ENCODE data around the gene SLAMF1.
"Not testable (repeated sequence)": the region's sequence is repeated elsewhere in the genome, so short reads cannot be mapped to it uniquely, and the experiment has no call there.

SLAMF1 gene

GRCh38 chr1:160597705-160598104, 49.1 kb downstream of the SLAMF1 start:
- Histone ChIP-seq H3K4me3 (ENCODE audit: low read length) (no peak overlapping the region), H3K4ac (ENCODE audit: low read depth, low read length) (no peak overlapping the region), H4K5ac (ENCODE audit: low read length) (no peak overlapping the region), H3K27ac (ENCODE audit: low read depth, low read length) (no peak overlapping the region), H2BK15ac (replicated peaks; ENCODE audit: low read depth) (no peak overlapping the region), H2AK5ac (ENCODE audit: low read length) (no peak overlapping the region), H2BK120ac (ENCODE audit: low read depth, low read length) (no peak overlapping the region), H3K9ac (ENCODE audit: low read length) (no peak overlapping the region), H3K18ac (ENCODE audit: low read length) (no peak overlapping the region), H3K27me3 (ENCODE audit: insufficient read depth, low read length, poor library complexity) (no peaks in the 10 kb centered on the region), H3K36me3 (ENCODE audit: control insufficient read depth, insufficient read depth, low read length) (no peaks in the 10 kb centered on the region), H3K56ac (ENCODE audit: low read length) (no peak overlapping the region), H3K79me2 (ENCODE audit: control insufficient read depth, insufficient read depth, low read length) (no peaks in the 10 kb centered on the region), H3K23ac (ENCODE audit: low read length) (no peak overlapping the region), H2BK5ac (ENCODE audit: low read length) (no peak overlapping the region), H3K4me2 (ENCODE audit: low read length) (no peak overlapping the region), H4K8ac (ENCODE audit: low read depth, low read length) (no peak overlapping the region), H3K4me1 (ENCODE audit: control insufficient read depth, low read depth, low read length) (no peaks in the 10 kb centered on the region), H3K79me1 (ENCODE audit: low read length) (no peaks in the 10 kb centered on the region)
- no CpG with 5 or more reads among the region's 2 CpGs for WGBS (ENCODE audit: extremely low coverage, insufficient coverage, low lambda C conversion rate)
- no peak for DNase-seq

- no peak overlapping the region for H3K4ac ChIP-seq (ENCODE audit: low read depth, low read length)
- no peaks in the 10 kb centered on the region for H3K27me3 ChIP-seq (ENCODE audit: insufficient read depth, low read length, poor library complexity)
- H3K4me1 ChIP-seq (ENCODE audit: control insufficient read depth, low read depth, low read length) = no peaks in the 10 kb centered on the region
- no peak overlapping the region for H2BK15ac ChIP-seq (replicated peaks; ENCODE audit: low read depth)
- H2AK5ac ChIP-seq (ENCODE audit: low read length) = no peak overlapping the region
- H3K4me3 ChIP-seq (ENCODE audit: low read length) = no peak overlapping the region
- no peaks in the 10 kb centered on the region for H3K79me2 ChIP-seq (ENCODE audit: control insufficient read depth, insufficient read depth, low read length)
- H4K5ac ChIP-seq (ENCODE audit: low read length) = no peak overlapping the region
- no CpG with 5 or more reads among the region's 1 CpG for WGBS (ENCODE audit: extremely low coverage, insufficient coverage, low lambda C conversion rate)
- no peak overlapping the region for H2BK120ac ChIP-seq (ENCODE audit: low read depth, low read length)
- no peak overlapping the region for H3K4me2 ChIP-seq (ENCODE audit: low read length)
- no peak for DNase-seq
- no peak overlapping the region for H3K18ac ChIP-seq (ENCODE audit: low read length)
- no peak overlapping the region for H3K23ac ChIP-seq (ENCODE audit: low read length)
- no peaks in the 10 kb centered on the region for H3K79me1 ChIP-seq (ENCODE audit: low read length)
- H2BK5ac ChIP-seq (ENCODE audit: low read length) = no peak overlapping the region
- no peak overlapping the region for H3K56ac ChIP-seq (ENCODE audit: low read length)
- no peaks in the 10 kb centered on the region for H3K36me3 ChIP-seq (ENCODE audit: control insufficient read depth, insufficient read depth, low read length)
- H4K8ac ChIP-seq (ENCODE audit: low read depth, low read length) = no peak overlapping the region
- H3K9ac ChIP-seq (ENCODE audit: low read length) = no peak overlapping the region
- H3K27ac ChIP-seq (ENCODE audit: low read depth, low read length) = no peak overlapping the region
Measured at GRCh38 chr1:160597051-160597450, 49.8 kb downstream of the SLAMF1 start.

DNA sequence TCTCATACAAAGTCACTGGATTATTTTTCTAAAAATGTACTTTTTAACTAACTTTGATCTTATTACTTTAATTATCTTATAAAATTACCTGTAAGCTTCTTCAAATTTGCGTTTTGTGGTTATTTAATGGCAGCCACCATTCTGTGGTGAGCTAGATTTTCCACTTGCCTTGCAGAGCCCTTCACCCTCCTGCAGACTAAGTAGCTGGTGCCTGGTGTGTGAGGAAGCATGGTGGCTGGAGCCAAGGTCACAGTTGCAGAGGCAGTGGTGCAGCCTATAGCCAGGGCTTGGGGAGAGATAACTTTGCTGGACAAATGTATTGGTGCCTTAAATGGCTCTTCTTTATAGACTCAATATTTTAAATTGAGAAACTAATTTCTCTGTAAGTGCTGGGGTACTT, 56.4 kb downstream of the SLAMF1 start:
- no peaks in the 10 kb centered on the region for H3K27me3 ChIP-seq (ENCODE audit: insufficient read depth, low read length, poor library complexity)
- H3K36me3 ChIP-seq (ENCODE audit: control insufficient read depth, insufficient read depth, low read length) = no peaks in the 10 kb centered on the region
- no peak for DNase-seq
- H2BK120ac ChIP-seq (ENCODE audit: low read depth, low read length) = no peak overlapping the region
- H4K8ac ChIP-seq (ENCODE audit: low read depth, low read length) = no peak overlapping the region
- no peak overlapping the region for H3K9ac ChIP-seq (ENCODE audit: low read length)
- H3K4me1 ChIP-seq (ENCODE audit: control insufficient read depth, low read depth, low read length) = no peaks in the 10 kb centered on the region
- no peak overlapping the region for H3K18ac ChIP-seq (ENCODE audit: low read length)
- no peak overlapping the region for H3K23ac ChIP-seq (ENCODE audit: low read length)
- H3K4me3 ChIP-seq (ENCODE audit: low read length) = no peak overlapping the region
- no peak overlapping the region for H3K4me2 ChIP-seq (ENCODE audit: low read length)
- no peaks in the 10 kb centered on the region for H3K79me2 ChIP-seq (ENCODE audit: control insufficient read depth, insufficient read depth, low read length)
- H3K56ac ChIP-seq (ENCODE audit: low read length) = no peak overlapping the region
- H2BK15ac ChIP-seq (replicated peaks; ENCODE audit: low read depth) = no peak overlapping the region
- H2AK5ac ChIP-seq (ENCODE audit: low read length) = no peak overlapping the region
- H4K5ac ChIP-seq (ENCODE audit: low read length) = no peak overlapping the region
- H3K27ac ChIP-seq (ENCODE audit: low read depth, low read length) = no peak overlapping the region
- no peaks in the 10 kb centered on the region for H3K79me1 ChIP-seq (ENCODE audit: low read length)
- no peak overlapping the region for H2BK5ac ChIP-seq (ENCODE audit: low read length)
- H3K4ac ChIP-seq (ENCODE audit: low read depth, low read length) = no peak overlapping the region
- no CpG with 5 or more reads among the region's 1 CpG for WGBS (ENCODE audit: extremely low coverage, insufficient coverage, low lambda C conversion rate)

- H3K4me2 ChIP-seq (ENCODE audit: low read length) = no peak overlapping the region
- no peak overlapping the region for H4K5ac ChIP-seq (ENCODE audit: low read length)
- H3K79me1 ChIP-seq (ENCODE audit: low read length) = no peaks in the 10 kb centered on the region
- H3K4me1 ChIP-seq (ENCODE audit: control insufficient read depth, low read depth, low read length) = no peaks in the 10 kb centered on the region
- no peak overlapping the region for H2BK5ac ChIP-seq (ENCODE audit: low read length)
- no peak overlapping the region for H3K18ac ChIP-seq (ENCODE audit: low read length)
- no peak overlapping the region for H3K56ac ChIP-seq (ENCODE audit: low read length)
- no peaks in the 10 kb centered on the region for H3K36me3 ChIP-seq (ENCODE audit: control insufficient read depth, insufficient read depth, low read length)
- no peak overlapping the region for H2BK15ac ChIP-seq (replicated peaks; ENCODE audit: low read depth)
- H2BK120ac ChIP-seq (ENCODE audit: low read depth, low read length) = no peak overlapping the region
- no peak overlapping the region for H3K9ac ChIP-seq (ENCODE audit: low read length)
- no CpG with 5 or more reads among the region's 6 CpGs for WGBS (ENCODE audit: extremely low coverage, insufficient coverage, low lambda C conversion rate)
- H3K27ac ChIP-seq (ENCODE audit: low read depth, low read length) = no peak overlapping the region
- no peak overlapping the region for H3K4me3 ChIP-seq (ENCODE audit: low read length)
- no peak overlapping the region for H3K23ac ChIP-seq (ENCODE audit: low read length)
- DNase-seq = no peak
- H3K4ac ChIP-seq (ENCODE audit: low read depth, low read length) = no peak overlapping the region
- no peaks in the 10 kb centered on the region for H3K27me3 ChIP-seq (ENCODE audit: insufficient read depth, low read length, poor library complexity)
- no peak overlapping the region for H4K8ac ChIP-seq (ENCODE audit: low read depth, low read length)
- no peak overlapping the region for H2AK5ac ChIP-seq (ENCODE audit: low read length)
- no peaks in the 10 kb centered on the region for H3K79me2 ChIP-seq (ENCODE audit: control insufficient read depth, insufficient read depth, low read length)
Measured at GRCh38 chr1:160588468-160588867, 58.4 kb downstream of the SLAMF1 start.

GRCh38 chr1:160584784-160585183, 62.1 kb downstream of the SLAMF1 start:
- H3K18ac ChIP-seq (ENCODE audit: low read length) = no peak overlapping the region

GRCh38 chr1:160582976-160583375, 63.9 kb downstream of the SLAMF1 start:
- not testable (repeated sequence) for H3K4ac ChIP-seq (ENCODE audit: low read depth, low read length); H3K79me2 ChIP-seq (ENCODE audit: control insufficient read depth, insufficient read depth, low read length); H3K4me2 ChIP-seq (ENCODE audit: low read length); H3K56ac ChIP-seq (ENCODE audit: low read length); H2AK5ac ChIP-seq (ENCODE audit: low read length); H4K8ac ChIP-seq (ENCODE audit: low read depth, low read length); DNase-seq; H3K23ac ChIP-seq (ENCODE audit: low read length); H2BK15ac ChIP-seq (replicated peaks; ENCODE audit: low read depth); H3K79me1 ChIP-seq (ENCODE audit: low read length); H3K9ac ChIP-seq (ENCODE audit: low read length); H3K4me3 ChIP-seq (ENCODE audit: low read length); H3K18ac ChIP-seq (ENCODE audit: low read length); H4K5ac ChIP-seq (ENCODE audit: low read length); H3K27ac ChIP-seq (ENCODE audit: low read depth, low read length); H3K27me3 ChIP-seq (ENCODE audit: insufficient read depth, low read length, poor library complexity); H2BK120ac ChIP-seq (ENCODE audit: low read depth, low read length); H2BK5ac ChIP-seq (ENCODE audit: low read length); H3K36me3 ChIP-seq (ENCODE audit: control insufficient read depth, insufficient read depth, low read length); H3K4me1 ChIP-seq (ENCODE audit: control insufficient read depth, low read depth, low read length)
- WGBS (ENCODE audit: extremely low coverage, insufficient coverage, low lambda C conversion rate) = no CpG with 5 or more reads among the region's 2 CpGs

More at GRCh38 chr1:160584784-160585183, 62.1 kb downstream of the SLAMF1 start:
- no peaks in the 10 kb centered on the region for H3K79me2 ChIP-seq (ENCODE audit: control insufficient read depth, insufficient read depth, low read length)
- no peaks in the 10 kb centered on the region for H3K79me1 ChIP-seq (ENCODE audit: low read length)
- no peak overlapping the region for H2BK15ac ChIP-seq (replicated peaks; ENCODE audit: low read depth)
- no peaks in the 10 kb centered on the region for H3K4me1 ChIP-seq (ENCODE audit: control insufficient read depth, low read depth, low read length)
- WGBS (ENCODE audit: extremely low coverage, insufficient coverage, low lambda C conversion rate) = no CpG with 5 or more reads among the region's 1 CpG
- H2AK5ac ChIP-seq (ENCODE audit: low read length) = no peak overlapping the region
- H3K4ac ChIP-seq (ENCODE audit: low read depth, low read length) = no peak overlapping the region
- no peak overlapping the region for H2BK120ac ChIP-seq (ENCODE audit: low read depth, low read length)
- no peak overlapping the region for H3K23ac ChIP-seq (ENCODE audit: low read length)
- H3K56ac ChIP-seq (ENCODE audit: low read length) = no peak overlapping the region
- H3K36me3 ChIP-seq (ENCODE audit: control insufficient read depth, insufficient read depth, low read length) = no peaks in the 10 kb centered on the region
- no peak overlapping the region for H3K27ac ChIP-seq (ENCODE audit: low read depth, low read length)
- no peak overlapping the region for H3K9ac ChIP-seq (ENCODE audit: low read length)
- no peak overlapping the region for H4K5ac ChIP-seq (ENCODE audit: low read length)
- H3K4me3 ChIP-seq (ENCODE audit: low read length) = no peak overlapping the region
- H4K8ac ChIP-seq (ENCODE audit: low read depth, low read length) = no peak overlapping the region
- no peak overlapping the region for H2BK5ac ChIP-seq (ENCODE audit: low read length)
- no peak for DNase-seq
- H3K4me2 ChIP-seq (ENCODE audit: low read length) = no peak overlapping the region
- H3K27me3 ChIP-seq (ENCODE audit: insufficient read depth, low read length, poor library complexity) = no peaks in the 10 kb centered on the region
